ENCODE measurements around the gene GALNT13.

The GALNT13 gene

DNA sequence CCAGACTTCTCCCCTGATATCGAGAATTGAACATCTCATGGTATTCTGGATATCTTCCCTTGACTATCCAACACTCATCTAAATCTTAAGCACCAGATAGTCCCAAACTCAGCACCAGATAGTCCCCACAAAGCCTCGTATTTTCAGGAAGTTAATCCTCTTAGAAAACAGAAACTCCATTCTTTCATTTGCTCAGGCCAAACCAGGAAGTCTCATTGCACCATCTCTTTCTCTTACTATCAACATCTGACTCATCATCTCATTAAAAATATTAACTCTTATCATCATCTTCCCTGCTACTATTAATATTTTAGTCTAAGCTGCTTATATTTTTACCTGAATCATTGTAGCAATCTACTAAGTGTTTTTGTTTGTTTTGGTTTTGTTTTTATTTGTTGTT is 286.4 kb downstream of the GALNT13 start:
- H3K9me3 ChIP-seq (replicated peaks; ENCODE audit: insufficient read depth, low read length) = no peaks in the 10 kb centered on the region
- no peaks in the 10 kb centered on the region for H3K9me2 ChIP-seq (replicated peaks; ENCODE audit: insufficient read depth, low read length)
- H3K4me1 ChIP-seq (ENCODE audit: low read length) = 0 out of 2 replicates have a peak, but pooled peaks cover 6% of the 10 kb centered on the region
- H3K4me3 ChIP-seq (ENCODE audit: low read length) = no peak overlapping the region
- no peaks in the 10 kb centered on the region for H3K27me3 ChIP-seq (replicated peaks; ENCODE audit: insufficient read depth, low read length)
- H3K36me3 ChIP-seq (replicated peaks; ENCODE audit: insufficient read depth, low read length) = no peaks in the 10 kb centered on the region
- H2AFZ ChIP-seq (ENCODE audit: low read length) = no peak overlapping the region
- no peaks in the 10 kb centered on the region for H3F3A ChIP-seq (ENCODE audit: insufficient read depth, low read length)
- H4K20me1 ChIP-seq (ENCODE audit: insufficient read depth, low read length) = no peaks in the 10 kb centered on the region
- H3K79me2 ChIP-seq (ENCODE audit: low read length) = no peaks in the 10 kb centered on the region
- no peak overlapping the region for H3K27ac ChIP-seq (ENCODE audit: low read length)
- TF ChIP-seq, protein P1, sequence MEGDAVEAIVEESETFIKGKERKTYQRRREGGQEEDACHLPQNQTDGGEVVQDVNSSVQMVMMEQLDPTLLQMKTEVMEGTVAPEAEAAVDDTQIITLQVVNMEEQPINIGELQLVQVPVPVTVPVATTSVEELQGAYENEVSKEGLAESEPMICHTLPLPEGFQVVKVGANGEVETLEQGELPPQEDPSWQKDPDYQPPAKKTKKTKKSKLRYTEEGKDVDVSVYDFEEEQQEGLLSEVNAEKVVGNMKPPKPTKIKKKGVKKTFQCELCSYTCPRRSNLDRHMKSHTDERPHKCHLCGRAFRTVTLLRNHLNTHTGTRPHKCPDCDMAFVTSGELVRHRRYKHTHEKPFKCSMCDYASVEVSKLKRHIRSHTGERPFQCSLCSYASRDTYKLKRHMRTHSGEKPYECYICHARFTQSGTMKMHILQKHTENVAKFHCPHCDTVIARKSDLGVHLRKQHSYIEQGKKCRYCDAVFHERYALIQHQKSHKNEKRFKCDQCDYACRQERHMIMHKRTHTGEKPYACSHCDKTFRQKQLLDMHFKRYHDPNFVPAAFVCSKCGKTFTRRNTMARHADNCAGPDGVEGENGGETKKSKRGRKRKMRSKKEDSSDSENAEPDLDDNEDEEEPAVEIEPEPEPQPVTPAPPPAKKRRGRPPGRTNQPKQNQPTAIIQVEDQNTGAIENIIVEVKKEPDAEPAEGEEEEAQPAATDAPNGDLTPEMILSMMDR (IDR thresholded peaks at IDR 0.05; ENCODE audit: low read length) = no peak
- TF ChIP-seq EZH2phosphoT487 (IDR thresholded peaks at IDR 0.05; ENCODE audit: low read length) (no peak), EZH2 (optimal IDR thresholded peaks at IDR 0.05; ENCODE audit: low read depth, low read length) (no peak)
- H3K4me2 ChIP-seq (ENCODE audit: low read depth, low read length) = no peak overlapping the region
- no peak for DNase-seq
- no peak overlapping the region for H3K9ac ChIP-seq (ENCODE audit: low read length)

DNA sequence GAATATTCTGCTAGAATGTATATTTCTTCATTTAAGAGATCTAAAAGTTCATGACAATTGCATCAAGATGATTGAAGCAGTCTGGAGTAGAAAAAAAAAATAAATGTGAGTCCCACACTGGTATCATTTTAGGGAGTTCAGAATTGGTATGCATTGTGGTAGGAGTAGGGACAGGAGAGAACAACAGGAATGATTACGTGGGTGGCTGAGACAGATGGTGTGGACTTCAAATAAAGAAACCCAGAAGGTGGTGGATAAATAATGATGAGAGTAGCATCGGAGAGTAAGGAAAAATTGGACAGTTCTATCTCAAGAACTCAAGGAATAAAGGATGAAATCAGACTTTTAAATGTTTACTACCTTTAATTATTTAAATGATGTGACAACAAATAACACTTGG is 289.6 kb downstream of the GALNT13 start:
- no peak overlapping the region for H3K4me3 ChIP-seq (ENCODE audit: low read length)
- H3K36me3 ChIP-seq (replicated peaks; ENCODE audit: insufficient read depth, low read length) = no peaks in the 10 kb centered on the region
- no peaks in the 10 kb centered on the region for H3K9me2 ChIP-seq (replicated peaks; ENCODE audit: insufficient read depth, low read length)
- no peaks in the 10 kb centered on the region for H3K27me3 ChIP-seq (replicated peaks; ENCODE audit: insufficient read depth, low read length)
- DNase-seq = no peak
- H3K9me3 ChIP-seq (replicated peaks; ENCODE audit: insufficient read depth, low read length) = no peaks in the 10 kb centered on the region
- H3F3A ChIP-seq (ENCODE audit: insufficient read depth, low read length) = no peaks in the 10 kb centered on the region
- no peak overlapping the region for H2AFZ ChIP-seq (ENCODE audit: low read length)
- no peak for TF ChIP-seq EZH2 (optimal IDR thresholded peaks at IDR 0.05; ENCODE audit: low read depth, low read length)
- TF ChIP-seq, protein P1 (IDR thresholded peaks at IDR 0.05; ENCODE audit: low read length) = no peak
- no peak for TF ChIP-seq EZH2phosphoT487 (IDR thresholded peaks at IDR 0.05; ENCODE audit: low read length)
- no peak overlapping the region for H3K27ac ChIP-seq (ENCODE audit: low read length)
- no peaks in the 10 kb centered on the region for H3K79me2 ChIP-seq (ENCODE audit: low read length)
- no peak overlapping the region for H3K4me2 ChIP-seq (ENCODE audit: low read depth, low read length)
- H3K4me1 ChIP-seq (ENCODE audit: low read length) = 0 out of 2 replicates have a peak, but pooled peaks cover 6% of the 10 kb centered on the region
- no peak overlapping the region for H3K9ac ChIP-seq (ENCODE audit: low read length)
- H4K20me1 ChIP-seq (ENCODE audit: insufficient read depth, low read length) = no peaks in the 10 kb centered on the region

DNA sequence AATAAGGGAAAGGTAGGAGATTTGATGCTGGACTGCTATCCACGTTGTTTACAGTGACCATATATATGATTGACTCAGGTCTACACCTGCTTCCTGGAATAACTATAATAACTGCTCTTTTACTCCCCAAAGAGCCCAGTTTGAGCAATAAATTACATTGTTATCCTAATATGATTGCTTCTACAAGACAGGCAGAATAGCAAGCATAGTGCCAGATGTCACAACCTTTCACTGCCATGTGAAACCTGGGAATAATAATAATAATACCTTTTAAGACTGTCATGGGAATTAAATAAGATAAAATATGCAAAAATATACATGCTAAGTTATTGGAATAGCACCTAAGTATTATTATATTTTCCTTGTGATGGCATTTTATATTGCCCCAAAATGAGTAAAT is 298.7 kb downstream of the GALNT13 start:
- no peak overlapping the region for H3K4me3 ChIP-seq (ENCODE audit: low read length)
- H3K27ac ChIP-seq (ENCODE audit: low read length) = no peak overlapping the region
- H3K4me2 ChIP-seq (ENCODE audit: low read depth, low read length) = no peak overlapping the region
- no peaks in the 10 kb centered on the region for H3F3A ChIP-seq (ENCODE audit: insufficient read depth, low read length)
- H3K4me1 ChIP-seq (ENCODE audit: low read length) = no peaks in the 10 kb centered on the region
- no peaks in the 10 kb centered on the region for H3K9me2 ChIP-seq (replicated peaks; ENCODE audit: insufficient read depth, low read length)
- no peaks in the 10 kb centered on the region for H3K36me3 ChIP-seq (replicated peaks; ENCODE audit: insufficient read depth, low read length)
- H3K27me3 ChIP-seq (replicated peaks; ENCODE audit: insufficient read depth, low read length) = no peaks in the 10 kb centered on the region
- TF ChIP-seq EZH2phosphoT487 (IDR thresholded peaks at IDR 0.05; ENCODE audit: low read length) (no peak), EZH2 (optimal IDR thresholded peaks at IDR 0.05; ENCODE audit: low read depth, low read length) (no peak)
- TF ChIP-seq, protein P1 (IDR thresholded peaks at IDR 0.05; ENCODE audit: low read length) = no peak
- H3K9me3 ChIP-seq (replicated peaks; ENCODE audit: insufficient read depth, low read length) = no peaks in the 10 kb centered on the region
- H2AFZ ChIP-seq (ENCODE audit: low read length) = no peak overlapping the region
- no peaks in the 10 kb centered on the region for H4K20me1 ChIP-seq (ENCODE audit: insufficient read depth, low read length)
- no peak for DNase-seq
- no peaks in the 10 kb centered on the region for H3K79me2 ChIP-seq (ENCODE audit: low read length)
- H3K9ac ChIP-seq (ENCODE audit: low read length) = no peak overlapping the region

Measured in MM.1S (cell line).